ENCODE results near the gene CCSER1. TPM values are rescaled to one million over a fixed set of nuclear protein-coding genes. Genes with fewer than 3 reads are reported as not detected.

CCSER1 gene
- total RNA-seq, 1 donor from 2014 or later, result 15.7 TPM

DNA sequence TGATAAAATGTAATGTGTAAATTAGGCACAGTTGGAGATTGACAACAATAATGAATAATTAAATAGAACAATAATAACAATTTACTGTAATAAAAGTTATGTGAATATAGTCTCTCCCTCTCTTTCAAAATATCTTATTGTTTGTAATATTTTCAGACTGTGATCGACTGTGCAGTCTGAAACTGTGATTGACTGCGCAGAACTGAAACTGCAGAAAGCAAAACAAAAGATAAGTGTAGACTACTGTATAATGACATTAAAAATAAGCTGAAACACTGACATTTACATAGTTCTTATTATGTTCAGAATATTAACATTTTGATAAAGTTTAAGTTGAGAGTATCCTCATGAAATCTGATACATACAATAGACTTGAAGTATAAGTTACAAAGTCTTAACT, 371.0 kb downstream of the CCSER1 start:
- H3K27ac Mint-ChIP-seq (ENCODE audit: unreplicated experiment), result no peak overlapping the region
- H3K9me3 Mint-ChIP-seq (ENCODE audit: unreplicated experiment), result peaks cover 4% of the 10 kb centered on the region
- no peak for DNase-seq
- peaks cover 7% of the 10 kb centered on the region for H3K36me3 Mint-ChIP-seq (ENCODE audit: unreplicated experiment)
- H3K27me3 Mint-ChIP-seq (ENCODE audit: unreplicated experiment), result no peaks in the 10 kb centered on the region
- TF ChIP-seq, protein P1, sequence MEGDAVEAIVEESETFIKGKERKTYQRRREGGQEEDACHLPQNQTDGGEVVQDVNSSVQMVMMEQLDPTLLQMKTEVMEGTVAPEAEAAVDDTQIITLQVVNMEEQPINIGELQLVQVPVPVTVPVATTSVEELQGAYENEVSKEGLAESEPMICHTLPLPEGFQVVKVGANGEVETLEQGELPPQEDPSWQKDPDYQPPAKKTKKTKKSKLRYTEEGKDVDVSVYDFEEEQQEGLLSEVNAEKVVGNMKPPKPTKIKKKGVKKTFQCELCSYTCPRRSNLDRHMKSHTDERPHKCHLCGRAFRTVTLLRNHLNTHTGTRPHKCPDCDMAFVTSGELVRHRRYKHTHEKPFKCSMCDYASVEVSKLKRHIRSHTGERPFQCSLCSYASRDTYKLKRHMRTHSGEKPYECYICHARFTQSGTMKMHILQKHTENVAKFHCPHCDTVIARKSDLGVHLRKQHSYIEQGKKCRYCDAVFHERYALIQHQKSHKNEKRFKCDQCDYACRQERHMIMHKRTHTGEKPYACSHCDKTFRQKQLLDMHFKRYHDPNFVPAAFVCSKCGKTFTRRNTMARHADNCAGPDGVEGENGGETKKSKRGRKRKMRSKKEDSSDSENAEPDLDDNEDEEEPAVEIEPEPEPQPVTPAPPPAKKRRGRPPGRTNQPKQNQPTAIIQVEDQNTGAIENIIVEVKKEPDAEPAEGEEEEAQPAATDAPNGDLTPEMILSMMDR (IDR thresholded peaks at IDR 0.05; ENCODE audit: partially characterized antibody, unreplicated experiment), result no peak
- H3K4me1 Mint-ChIP-seq (ENCODE audit: low read depth, unreplicated experiment), result peaks cover 3% of the 10 kb centered on the region
- no peak overlapping the region for H3K4me3 Mint-ChIP-seq (ENCODE audit: unreplicated experiment)

DNA sequence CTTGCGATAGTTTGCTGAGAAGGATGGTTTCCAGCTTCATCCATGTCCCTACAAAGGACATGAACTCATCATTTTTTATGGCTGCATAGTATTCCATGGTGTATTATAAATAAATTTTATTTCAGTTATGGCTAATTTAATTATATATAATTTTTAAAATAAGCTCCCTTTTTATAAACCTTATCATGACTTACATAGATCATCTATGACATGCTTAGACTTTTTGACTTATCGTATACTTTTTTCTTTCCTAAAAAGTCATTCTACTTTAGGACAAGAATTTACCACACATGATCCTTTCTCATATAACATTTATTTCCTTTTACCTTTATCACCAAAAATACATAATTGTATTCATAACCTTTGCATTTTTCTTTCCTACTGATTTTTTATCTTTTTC, 376.5 kb downstream of the CCSER1 start:
- H3K4me3 Mint-ChIP-seq (ENCODE audit: unreplicated experiment), result no peak overlapping the region
- H3K36me3 Mint-ChIP-seq (ENCODE audit: unreplicated experiment), result peaks cover 19% of the 10 kb centered on the region
- no peak overlapping the region for H3K27ac Mint-ChIP-seq (ENCODE audit: unreplicated experiment)
- TF ChIP-seq, protein P1 (IDR thresholded peaks at IDR 0.05; ENCODE audit: partially characterized antibody, unreplicated experiment), result no peak
- H3K9me3 Mint-ChIP-seq (ENCODE audit: unreplicated experiment), result peaks cover 8% of the 10 kb centered on the region
- H3K27me3 Mint-ChIP-seq (ENCODE audit: unreplicated experiment), result no peaks in the 10 kb centered on the region
- no peaks in the 10 kb centered on the region for H3K4me1 Mint-ChIP-seq (ENCODE audit: low read depth, unreplicated experiment)
- no peak for DNase-seq

DNA sequence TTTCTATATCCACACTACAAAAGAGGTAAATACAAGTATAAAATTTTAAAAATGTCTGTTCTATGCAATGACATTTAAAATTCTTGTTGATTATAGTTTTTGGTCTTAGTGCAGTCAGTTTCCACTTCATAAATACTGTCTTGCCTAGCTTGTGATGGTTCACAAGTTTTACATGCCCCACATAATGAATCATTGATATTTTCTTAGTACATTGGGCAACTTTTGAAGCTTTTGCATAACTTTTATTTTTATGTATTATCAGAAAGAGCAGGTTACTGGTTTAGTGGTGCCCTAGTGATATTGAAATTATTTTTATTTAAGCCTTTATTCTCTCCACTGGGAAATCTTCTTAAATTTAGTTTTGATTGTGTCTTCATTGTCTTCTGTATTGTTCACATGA, 388.0 kb downstream of the CCSER1 start:
- no peak for DNase-seq
- Mint-ChIP-seq H3K4me1 (ENCODE audit: low read depth, unreplicated experiment) (peaks cover 4% of the 10 kb centered on the region), H3K4me3 (ENCODE audit: unreplicated experiment) (no peak overlapping the region), H3K27ac (ENCODE audit: unreplicated experiment) (no peak overlapping the region), H3K27me3 (ENCODE audit: unreplicated experiment) (no peaks in the 10 kb centered on the region), H3K9me3 (ENCODE audit: unreplicated experiment) (no peaks in the 10 kb centered on the region), H3K36me3 (ENCODE audit: unreplicated experiment) (no peaks in the 10 kb centered on the region)
- TF ChIP-seq, protein P1 (IDR thresholded peaks at IDR 0.05; ENCODE audit: partially characterized antibody, unreplicated experiment), result no peak

DNA sequence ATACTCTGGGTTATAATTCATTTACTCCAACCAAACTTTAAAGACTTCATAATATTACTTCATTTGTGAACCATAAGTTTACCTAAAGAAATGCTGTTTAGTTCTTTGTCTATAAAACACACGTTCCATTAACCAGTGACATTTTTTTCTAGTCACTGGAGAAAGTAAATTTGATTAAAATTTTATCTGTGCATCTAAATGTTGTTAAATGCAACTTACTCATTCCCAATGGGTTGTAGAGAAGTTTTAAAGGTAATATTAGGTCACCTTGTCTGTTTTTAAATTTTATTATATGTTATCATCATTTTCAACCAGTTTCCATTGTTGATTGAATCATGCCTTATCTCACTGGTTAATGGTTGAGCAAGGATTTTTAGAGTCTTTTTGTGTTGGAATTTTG, 401.4 kb downstream of the CCSER1 start:
- Mint-ChIP-seq H3K27ac (ENCODE audit: unreplicated experiment) (no peak overlapping the region), H3K36me3 (ENCODE audit: unreplicated experiment) (no peaks in the 10 kb centered on the region), H3K4me1 (ENCODE audit: low read depth, unreplicated experiment) (peaks cover 3% of the 10 kb centered on the region), H3K4me3 (ENCODE audit: unreplicated experiment) (no peak overlapping the region), H3K27me3 (ENCODE audit: unreplicated experiment) (no peaks in the 10 kb centered on the region), H3K9me3 (ENCODE audit: unreplicated experiment) (no peaks in the 10 kb centered on the region)
- no peak for DNase-seq
- TF ChIP-seq, protein P1 (IDR thresholded peaks at IDR 0.05; ENCODE audit: partially characterized antibody, unreplicated experiment), result no peak

DNA sequence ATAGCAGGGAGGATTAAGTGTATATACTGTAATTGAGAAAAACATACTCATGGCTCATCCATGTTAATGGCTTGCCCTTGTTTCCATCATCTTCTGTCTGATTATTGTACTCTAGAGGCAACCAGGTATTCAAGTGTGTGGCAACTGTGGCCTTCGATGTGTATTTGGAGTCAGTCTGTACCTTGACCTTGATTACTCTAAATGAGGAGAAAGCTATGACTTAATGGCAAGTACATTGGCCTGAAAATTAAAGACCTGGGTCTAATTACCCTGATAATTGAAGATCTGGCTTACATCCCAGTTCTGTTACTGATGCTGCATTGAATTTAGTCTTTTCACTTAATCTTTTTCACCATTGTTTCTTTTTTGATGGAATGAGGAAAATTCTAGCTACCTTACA, 409.2 kb downstream of the CCSER1 start:
- no peak overlapping the region for H3K27ac Mint-ChIP-seq (ENCODE audit: unreplicated experiment)
- TF ChIP-seq, protein P1 (IDR thresholded peaks at IDR 0.05; ENCODE audit: partially characterized antibody, unreplicated experiment), result no peak
- peaks cover 3% of the 10 kb centered on the region for H3K4me1 Mint-ChIP-seq (ENCODE audit: low read depth, unreplicated experiment)
- no peak for DNase-seq
- H3K4me3 Mint-ChIP-seq (ENCODE audit: unreplicated experiment), result no peak overlapping the region
- no peaks in the 10 kb centered on the region for H3K27me3 Mint-ChIP-seq (ENCODE audit: unreplicated experiment)
- H3K9me3 Mint-ChIP-seq (ENCODE audit: unreplicated experiment), result no peaks in the 10 kb centered on the region
- no peaks in the 10 kb centered on the region for H3K36me3 Mint-ChIP-seq (ENCODE audit: unreplicated experiment)
